ENCODE data around the gene TBC1D22A.

- TF ChIP-seq ATF3 (IDR thresholded peaks at IDR 0.05) (no peak), CTCF (IDR thresholded peaks at IDR 0.05 in 2 of 3, conservative IDR thresholded peaks at IDR 0.05 in 1 of 3; ENCODE audit: borderline replicate concordance in 1 of 3, insufficient read depth in 1 of 3, low read depth in 2 of 3, low read length in 2 of 3) (no peak)
Measured at GRCh38 chr22:47093720-47094119, 331.3 kb downstream of the TBC1D22A start.
